A549 (cell line): ENCODE data around the gene CAPN6.

Source experiments
- BHLHE40 ChIP-seq: IDR thresholded peaks from 2 replicates; pipeline ENCODE4 v1.6.1; 2012; ENCODE audit warnings: low read depth, low read length, inconsistent platforms
- EP300 ChIP-seq, 2 experiments: fragments of >200 bp; sonication (Bioruptor Twin); formaldehyde crosslinking; IDR thresholded peaks; 2 replicates in 1 of 2; 3 replicates in 1 of 2; pipeline ENCODE4 v1.6.1; 2016 to 2017
- MAZ ChIP-seq: fragments of 150-350 bp; IDR thresholded peaks from 2 replicates; pipeline ENCODE4 v1.6.1; 2014; ENCODE audit warnings: antibody characterized with exemption, low read depth, low read length, borderline replicate concordance
- MYC ChIP-seq: IDR thresholded peaks from 2 replicates; pipeline ENCODE4 v1.6.1; 2012; ENCODE audit warnings: mild to moderate bottlenecking, inconsistent platforms, low read length, improper control_type of control experiment, borderline replicate concordance
- PHF8 ChIP-seq: fragments of 200-600 bp; sonication (generic); IDR thresholded peaks from 2 replicates; pipeline ENCODE4 v1.6.1; 2016; ENCODE audit warnings: low read depth, mild to moderate bottlenecking, antibody characterized with exemption, moderate library complexity, borderline replicate concordance
- POLR2A ChIP-seq: IDR thresholded peaks from 2 replicates; pipeline ENCODE4 v1.6.1; 2012; ENCODE audit warnings: mild to moderate bottlenecking, low read length
- TF ChIP-seq, protein P1 (sequence below): fragments of >200 bp; sonication (Bioruptor Twin); formaldehyde crosslinking; IDR thresholded peaks from 3 replicates; pipeline ENCODE4 v1.5.1; 2016
- TF ChIP-seq, protein P2 (sequence below): fragments of 200-600 bp; sonication (generic); IDR thresholded peaks from 2 replicates; pipeline ENCODE4 v1.6.1; 2016; ENCODE audit warnings: antibody characterized with exemption, mild to moderate bottlenecking, moderate library complexity
- TF ChIP-seq, protein P3 (sequence below): fragments of 450-650 bp; IDR thresholded peaks from 2 replicates; pipeline ENCODE4 v1.6.1; 2014; ENCODE audit warnings: antibody characterized with exemption

DNA sequence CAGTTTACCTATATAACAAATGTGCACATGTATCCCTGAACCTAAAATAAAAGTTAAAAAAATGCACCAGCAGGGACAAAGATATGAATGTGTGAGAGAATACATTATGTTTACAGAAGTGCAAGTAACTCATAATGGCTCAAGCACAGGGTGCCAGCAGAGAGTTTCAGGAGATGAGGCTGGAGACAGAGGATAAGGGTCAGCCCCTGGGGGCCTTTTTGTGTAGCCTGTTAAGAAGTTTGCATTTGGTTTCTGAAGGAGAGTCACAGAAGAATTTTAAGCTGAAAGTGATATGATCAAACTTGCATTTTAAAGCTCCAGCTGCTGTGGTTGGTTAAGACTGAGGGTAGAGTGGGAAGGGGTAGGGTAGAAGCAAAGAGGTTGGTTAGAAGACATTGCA is 48.6 kb upstream of the CAPN6 start:
- TF ChIP-seq, protein P1, sequence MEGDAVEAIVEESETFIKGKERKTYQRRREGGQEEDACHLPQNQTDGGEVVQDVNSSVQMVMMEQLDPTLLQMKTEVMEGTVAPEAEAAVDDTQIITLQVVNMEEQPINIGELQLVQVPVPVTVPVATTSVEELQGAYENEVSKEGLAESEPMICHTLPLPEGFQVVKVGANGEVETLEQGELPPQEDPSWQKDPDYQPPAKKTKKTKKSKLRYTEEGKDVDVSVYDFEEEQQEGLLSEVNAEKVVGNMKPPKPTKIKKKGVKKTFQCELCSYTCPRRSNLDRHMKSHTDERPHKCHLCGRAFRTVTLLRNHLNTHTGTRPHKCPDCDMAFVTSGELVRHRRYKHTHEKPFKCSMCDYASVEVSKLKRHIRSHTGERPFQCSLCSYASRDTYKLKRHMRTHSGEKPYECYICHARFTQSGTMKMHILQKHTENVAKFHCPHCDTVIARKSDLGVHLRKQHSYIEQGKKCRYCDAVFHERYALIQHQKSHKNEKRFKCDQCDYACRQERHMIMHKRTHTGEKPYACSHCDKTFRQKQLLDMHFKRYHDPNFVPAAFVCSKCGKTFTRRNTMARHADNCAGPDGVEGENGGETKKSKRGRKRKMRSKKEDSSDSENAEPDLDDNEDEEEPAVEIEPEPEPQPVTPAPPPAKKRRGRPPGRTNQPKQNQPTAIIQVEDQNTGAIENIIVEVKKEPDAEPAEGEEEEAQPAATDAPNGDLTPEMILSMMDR = no peak
- no peak for TF ChIP-seq PHF8
- TF ChIP-seq POLR2A = no peak
- TF ChIP-seq MYC = no peak
- TF ChIP-seq MAZ = no peak
- no peak for TF ChIP-seq EP300 (IDR thresholded peaks at IDR 0.05)
- TF ChIP-seq, protein P2, sequence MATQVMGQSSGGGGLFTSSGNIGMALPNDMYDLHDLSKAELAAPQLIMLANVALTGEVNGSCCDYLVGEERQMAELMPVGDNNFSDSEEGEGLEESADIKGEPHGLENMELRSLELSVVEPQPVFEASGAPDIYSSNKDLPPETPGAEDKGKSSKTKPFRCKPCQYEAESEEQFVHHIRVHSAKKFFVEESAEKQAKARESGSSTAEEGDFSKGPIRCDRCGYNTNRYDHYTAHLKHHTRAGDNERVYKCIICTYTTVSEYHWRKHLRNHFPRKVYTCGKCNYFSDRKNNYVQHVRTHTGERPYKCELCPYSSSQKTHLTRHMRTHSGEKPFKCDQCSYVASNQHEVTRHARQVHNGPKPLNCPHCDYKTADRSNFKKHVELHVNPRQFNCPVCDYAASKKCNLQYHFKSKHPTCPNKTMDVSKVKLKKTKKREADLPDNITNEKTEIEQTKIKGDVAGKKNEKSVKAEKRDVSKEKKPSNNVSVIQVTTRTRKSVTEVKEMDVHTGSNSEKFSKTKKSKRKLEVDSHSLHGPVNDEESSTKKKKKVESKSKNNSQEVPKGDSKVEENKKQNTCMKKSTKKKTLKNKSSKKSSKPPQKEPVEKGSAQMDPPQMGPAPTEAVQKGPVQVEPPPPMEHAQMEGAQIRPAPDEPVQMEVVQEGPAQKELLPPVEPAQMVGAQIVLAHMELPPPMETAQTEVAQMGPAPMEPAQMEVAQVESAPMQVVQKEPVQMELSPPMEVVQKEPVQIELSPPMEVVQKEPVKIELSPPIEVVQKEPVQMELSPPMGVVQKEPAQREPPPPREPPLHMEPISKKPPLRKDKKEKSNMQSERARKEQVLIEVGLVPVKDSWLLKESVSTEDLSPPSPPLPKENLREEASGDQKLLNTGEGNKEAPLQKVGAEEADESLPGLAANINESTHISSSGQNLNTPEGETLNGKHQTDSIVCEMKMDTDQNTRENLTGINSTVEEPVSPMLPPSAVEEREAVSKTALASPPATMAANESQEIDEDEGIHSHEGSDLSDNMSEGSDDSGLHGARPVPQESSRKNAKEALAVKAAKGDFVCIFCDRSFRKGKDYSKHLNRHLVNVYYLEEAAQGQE = no peak
- no peak for TF ChIP-seq BHLHE40
- TF ChIP-seq, protein P3, sequence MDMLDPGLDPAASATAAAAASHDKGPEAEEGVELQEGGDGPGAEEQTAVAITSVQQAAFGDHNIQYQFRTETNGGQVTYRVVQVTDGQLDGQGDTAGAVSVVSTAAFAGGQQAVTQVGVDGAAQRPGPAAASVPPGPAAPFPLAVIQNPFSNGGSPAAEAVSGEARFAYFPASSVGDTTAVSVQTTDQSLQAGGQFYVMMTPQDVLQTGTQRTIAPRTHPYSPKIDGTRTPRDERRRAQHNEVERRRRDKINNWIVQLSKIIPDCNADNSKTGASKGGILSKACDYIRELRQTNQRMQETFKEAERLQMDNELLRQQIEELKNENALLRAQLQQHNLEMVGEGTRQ = no peak
